Measurements from ENCODE around the gene SATB2.

DNA sequence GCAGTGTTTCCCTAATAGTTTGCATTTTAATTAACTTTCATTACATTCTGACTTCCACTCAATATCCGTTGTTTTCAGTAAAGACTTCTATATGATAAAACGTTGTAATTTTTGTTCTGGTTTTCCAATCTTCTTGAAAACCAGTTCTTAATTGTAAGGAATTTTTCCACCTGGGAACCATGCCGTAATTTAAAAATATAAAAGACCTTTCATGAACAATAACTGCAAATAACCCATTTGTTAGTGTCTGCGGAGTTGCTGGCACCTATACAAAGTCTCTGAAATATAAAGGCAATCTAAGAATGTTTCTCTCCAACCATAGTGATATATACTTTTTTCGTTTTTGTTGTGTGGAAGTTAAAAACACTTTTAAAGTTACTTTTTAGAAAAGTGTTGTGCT, 7.7 kb upstream of the SATB2 start:
- TF ChIP-seq SMC3 (conservative IDR thresholded peaks at IDR 0.05; ENCODE audit: poor library complexity) (no peak), CTCF (IDR thresholded peaks at IDR 0.05; ENCODE audit: poor library complexity, severe bottlenecking) (no peak), TAF1 (IDR thresholded peaks at IDR 0.05; ENCODE audit: low read depth) (no peak), EZH2 (IDR thresholded peaks at IDR 0.05; ENCODE audit: borderline replicate concordance, insufficient read depth, low read length, poor library complexity, severe bottlenecking) (no peak), POLR2AphosphoS5 (IDR thresholded peaks at IDR 0.05) (no peak)
